ENCODE results near the gene SLAMF7.
"Not testable (repeated sequence)": the region's sequence is repeated elsewhere in the genome, so short reads cannot be mapped to it uniquely, and the experiment has no call there.

The SLAMF7 gene, protein sequence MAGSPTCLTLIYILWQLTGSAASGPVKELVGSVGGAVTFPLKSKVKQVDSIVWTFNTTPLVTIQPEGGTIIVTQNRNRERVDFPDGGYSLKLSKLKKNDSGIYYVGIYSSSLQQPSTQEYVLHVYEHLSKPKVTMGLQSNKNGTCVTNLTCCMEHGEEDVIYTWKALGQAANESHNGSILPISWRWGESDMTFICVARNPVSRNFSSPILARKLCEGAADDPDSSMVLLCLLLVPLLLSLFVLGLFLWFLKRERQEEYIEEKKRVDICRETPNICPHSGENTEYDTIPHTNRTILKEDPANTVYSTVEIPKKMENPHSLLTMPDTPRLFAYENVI

DNA sequence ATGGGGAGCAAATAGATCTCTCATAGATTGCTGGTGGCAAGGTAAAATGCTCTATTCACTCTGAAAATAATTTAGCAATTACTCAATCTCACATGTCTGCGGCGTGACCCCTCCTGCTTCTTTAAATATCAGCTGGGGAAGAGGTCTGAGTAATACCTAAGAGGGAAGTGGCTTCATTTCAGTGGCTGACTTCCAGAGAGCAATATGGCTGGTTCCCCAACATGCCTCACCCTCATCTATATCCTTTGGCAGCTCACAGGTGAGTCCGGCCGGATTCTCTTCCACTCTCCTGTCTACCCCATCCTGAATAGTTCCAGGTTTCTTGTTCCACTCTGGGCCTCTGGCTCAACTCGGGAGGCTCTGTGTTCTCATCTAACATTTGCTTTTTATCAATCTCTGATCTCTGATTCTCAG, at the start of gene SLAMF7:
Gene SLAMF7 (plus strand): TSS at position 150 of the 414 bp plus-strand sequence. CDS start 55 bp downstream, at position 205.
- DNase-seq, result no peak

DNA sequence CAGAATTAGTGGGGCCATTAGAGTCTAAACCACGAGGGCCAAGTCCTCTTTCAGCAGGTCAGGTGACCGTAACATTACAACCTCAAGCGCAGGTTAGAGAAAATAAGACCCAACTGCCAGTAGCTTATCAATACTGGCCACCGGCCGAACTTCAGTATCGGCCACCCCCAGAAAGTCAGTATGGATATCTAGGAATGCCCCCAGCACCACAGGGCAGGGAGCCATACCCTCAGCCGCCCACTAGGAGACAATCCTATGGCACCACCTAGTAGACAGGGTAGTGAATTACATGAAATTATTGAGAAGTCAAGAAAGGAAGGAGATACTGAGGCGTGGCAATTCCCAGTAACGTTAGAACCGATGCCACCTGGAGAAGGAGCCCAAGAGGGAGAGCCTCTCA, 46.7 kb upstream of the SLAMF7 start:
- not testable (repeated sequence) for DNase-seq

DNA sequence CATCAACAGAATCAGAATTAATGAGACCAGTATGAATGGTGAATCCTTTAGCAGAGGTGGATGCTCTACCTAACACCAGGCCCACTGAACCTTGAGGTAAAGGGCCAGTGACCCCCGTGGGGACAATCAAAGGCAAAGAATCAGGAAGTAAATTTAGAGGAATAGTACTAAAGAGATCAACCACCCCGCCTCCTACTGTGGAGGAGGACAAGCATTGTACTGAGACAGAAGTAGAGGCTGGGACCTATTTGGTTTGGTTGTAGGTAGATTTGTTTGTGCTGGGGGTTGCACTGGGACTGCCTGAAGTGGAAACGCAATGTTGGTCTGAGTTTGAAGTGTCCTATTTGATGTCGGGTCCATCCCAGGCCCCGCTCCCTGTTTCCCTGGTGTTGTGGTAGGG, 36.9 kb upstream of the SLAMF7 start:
- no peak for DNase-seq

DNA sequence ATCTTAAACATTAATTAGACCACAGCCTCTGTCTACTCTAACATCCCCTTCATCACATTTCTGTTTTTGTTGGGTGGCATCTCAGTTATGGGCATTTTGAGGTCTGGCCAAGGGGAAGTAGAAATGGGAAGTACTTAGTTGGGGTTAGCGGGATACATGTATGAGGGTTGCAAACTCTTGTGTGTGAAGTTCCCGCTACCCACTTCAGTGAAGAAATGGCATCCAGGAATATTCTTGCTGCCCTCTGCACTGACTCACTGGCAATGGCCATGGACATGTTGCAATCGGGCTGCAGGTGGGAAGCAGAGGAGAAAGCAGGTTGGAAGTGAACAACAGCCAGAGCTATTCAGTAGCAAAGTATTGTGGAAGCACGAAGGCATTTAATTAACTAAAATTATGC, 34.8 kb upstream of the SLAMF7 start:
- DNase-seq, result no peak

DNA sequence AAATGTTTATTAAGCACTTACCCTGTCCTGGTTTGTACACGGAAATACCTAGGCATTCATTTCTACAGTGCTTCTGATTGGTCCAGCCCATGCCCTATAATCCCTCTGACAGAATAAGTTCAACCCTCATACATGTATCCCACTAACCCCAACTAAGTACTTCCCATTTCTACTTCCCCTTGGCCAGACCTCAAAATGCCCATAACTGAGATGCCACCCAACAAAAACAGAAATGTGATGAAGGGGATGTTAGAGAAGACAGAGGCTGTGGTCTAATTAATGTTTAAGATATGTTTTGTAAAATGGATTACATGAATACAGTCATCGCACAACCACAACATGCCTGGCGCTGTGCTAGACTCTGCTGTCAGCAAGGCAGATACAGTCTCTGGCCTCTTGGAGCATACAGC, 33.8 kb upstream of the SLAMF7 start:
- not testable (repeated sequence) for DNase-seq

DNA sequence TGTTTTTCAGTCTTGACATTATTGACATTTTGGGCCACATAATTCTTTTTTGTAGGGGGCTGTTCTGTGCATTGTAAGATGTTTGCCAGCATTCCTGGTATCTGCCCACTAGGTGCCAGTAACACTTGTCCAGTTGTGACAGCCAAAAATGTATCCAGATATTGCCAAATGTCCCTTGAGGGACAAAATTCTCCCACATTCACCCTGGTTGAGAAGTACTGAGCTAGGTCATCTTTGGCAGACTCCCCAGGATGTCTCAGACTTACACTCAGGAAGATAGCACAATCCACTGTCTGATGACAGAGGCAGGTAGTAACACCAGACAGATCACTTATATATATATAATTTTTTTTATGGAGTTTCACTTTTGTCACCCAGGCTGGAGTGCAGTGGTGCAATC, 33.3 kb upstream of the SLAMF7 start:
- no peak for DNase-seq

DNA sequence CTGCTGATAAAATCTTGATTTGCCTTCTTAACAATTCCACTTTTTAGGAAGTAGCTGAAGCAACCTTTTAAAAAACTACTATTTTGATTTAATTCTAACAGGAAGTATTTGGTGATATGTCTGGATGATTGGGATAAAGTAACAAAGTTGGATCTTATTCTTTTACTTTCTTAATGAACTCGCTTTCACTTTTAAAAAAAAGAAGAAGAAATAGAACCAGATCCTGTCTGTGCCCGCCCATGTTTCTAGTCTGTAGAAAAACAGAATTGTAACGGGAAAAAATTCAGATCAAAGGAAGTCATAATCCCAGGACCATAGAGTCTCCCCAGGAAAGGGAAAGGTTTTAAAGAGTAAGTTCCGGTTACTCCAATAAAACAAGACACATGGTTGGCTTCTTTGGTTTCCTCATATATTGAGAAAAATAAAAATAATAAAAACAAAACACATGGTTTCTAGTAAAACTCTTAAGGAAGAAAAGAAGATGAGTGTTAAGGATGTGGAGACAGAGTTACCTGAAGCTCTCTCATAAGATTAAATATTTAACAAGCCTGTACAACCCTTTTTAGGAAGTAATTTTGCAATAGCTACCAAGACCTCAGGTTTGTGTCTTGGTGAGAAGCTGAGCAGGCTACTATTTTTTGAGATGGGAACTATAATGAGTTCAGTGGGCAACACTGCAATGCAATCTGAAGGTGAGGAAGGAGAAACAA, 32.4 kb upstream of the SLAMF7 start:
- no peak for DNase-seq

DNA sequence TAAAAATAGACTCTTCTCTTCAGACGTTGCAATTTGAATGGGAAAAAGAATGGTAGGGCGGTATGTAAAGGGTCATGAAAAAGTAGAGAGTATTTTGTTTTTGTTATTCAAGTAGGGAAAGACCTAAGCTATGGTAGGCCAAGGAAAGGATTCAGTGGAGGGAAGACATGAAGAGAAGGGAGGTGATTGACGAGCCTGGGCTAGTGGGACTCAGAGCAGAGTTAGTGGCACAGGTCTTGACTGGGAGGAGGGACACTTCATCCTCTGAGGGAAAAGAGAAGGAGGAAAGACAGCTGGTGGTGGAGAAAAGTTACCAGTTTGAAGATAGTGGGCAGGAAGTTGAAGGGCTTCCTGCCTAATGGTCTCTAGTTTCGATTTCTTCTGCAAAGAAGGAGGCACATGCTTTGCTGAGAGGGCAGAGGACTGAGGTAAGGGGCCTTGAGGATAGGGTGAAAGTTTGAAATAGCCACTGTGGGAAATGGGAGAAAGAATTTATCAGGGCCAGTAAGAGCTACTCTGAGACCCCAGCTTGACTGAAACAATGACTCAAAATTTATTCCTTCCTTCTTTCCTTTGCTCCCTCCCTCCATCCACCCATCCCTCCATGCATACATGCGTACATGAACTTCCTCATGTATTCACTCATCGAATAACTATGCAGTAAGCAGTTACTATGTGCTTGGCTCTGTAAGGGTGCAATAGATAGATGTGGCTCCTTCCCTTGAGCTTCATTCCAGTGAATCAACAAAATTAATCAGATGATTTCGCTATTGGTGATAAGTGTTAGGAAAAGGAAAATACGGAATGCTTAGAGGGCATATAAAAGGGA, 31.6 kb upstream of the SLAMF7 start:
- DNase-seq, result no peak

DNA sequence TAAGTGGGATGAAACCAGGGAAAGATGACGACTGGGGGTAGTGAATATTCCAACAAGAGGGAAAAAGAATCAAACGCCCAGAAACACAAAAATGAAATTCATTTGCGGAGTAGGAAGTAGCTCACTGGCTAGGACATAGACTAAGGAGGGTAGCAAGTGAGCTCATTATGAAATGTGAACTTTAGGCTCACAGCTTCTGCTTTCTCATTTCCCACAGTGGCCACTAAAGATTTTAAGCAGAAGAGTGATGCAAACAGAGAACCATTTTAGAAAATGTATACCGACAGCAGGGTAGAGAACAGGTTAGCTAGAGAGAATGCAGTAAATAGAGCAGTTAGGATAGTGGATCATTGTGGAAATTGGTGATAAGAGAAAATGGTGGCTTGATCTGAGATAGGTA, 30.9 kb upstream of the SLAMF7 start:
- DNase-seq, result no peak

DNA sequence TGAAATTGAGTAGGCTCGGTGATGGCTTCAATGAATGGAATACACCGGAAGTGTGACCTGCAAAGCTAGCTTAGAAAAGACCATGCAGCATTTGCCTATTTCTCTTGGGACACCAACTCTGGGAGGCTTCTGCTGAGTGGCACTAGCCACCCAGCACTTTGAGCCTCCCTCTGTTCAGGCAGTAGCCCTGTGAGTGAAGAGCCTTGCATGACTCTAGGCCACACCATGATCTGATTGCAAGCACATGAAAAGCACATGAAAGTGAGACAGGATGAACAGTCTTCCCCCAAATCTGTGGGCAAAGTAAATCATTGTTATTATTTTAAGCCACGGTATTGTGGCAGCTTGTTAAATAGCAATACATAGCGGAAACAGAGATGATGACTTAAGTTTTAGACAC, 30.2 kb upstream of the SLAMF7 start:
- no peak for DNase-seq

DNA sequence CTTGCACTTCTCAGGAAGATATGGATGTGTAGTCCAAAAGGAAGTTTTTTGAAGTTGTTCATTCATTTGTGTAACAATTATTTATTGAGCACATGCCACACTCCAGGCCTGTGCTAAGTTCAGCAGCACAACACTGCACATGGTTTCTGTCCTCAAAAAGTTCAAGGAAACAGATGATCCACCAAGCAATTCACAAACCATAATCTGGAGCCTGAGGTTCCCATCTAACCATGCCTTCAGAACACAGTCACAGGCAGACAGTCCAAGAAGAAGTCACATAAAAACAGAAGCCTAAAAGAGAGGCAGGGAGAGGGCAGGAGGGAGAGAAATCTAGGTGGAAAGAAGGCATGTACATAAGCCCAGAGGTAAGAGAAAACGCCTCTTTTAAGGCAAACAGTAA, 29.3 kb upstream of the SLAMF7 start:
- no peak for DNase-seq

DNA sequence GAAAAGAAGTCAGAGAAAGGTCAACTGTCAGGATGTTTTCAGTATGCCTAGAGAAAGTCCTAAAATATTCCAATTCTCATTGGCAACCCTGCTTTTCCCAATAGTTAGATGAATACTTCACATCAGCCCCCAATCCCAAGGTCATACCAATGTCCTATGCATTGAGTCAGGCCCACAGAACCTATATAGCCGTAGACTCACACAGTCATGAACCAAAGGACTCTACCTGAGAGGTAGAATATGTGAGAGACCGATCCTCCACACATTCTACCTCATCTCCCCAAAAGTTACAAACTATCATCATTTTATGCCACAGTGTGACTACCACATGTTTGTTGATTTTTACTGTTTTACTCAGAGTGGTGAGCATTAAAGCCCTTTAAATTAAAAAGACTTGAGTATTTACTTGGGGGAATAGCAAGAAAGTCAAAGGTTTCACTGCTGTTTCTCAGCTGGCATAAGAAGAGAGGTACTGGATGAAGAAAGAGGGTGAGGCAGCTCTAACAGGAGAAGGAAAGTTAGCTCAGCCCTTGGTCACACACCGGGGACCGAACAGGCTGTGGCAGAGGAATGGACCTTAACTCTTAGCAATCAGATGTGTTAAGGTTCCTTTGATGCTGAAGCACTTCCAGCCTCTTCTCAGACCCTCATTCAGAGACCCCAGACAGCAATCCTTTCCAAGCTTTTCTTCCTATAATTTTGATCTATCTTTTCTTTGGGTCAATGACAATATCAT, 28.4 kb upstream of the SLAMF7 start:
- DNase-seq, result no peak

DNA sequence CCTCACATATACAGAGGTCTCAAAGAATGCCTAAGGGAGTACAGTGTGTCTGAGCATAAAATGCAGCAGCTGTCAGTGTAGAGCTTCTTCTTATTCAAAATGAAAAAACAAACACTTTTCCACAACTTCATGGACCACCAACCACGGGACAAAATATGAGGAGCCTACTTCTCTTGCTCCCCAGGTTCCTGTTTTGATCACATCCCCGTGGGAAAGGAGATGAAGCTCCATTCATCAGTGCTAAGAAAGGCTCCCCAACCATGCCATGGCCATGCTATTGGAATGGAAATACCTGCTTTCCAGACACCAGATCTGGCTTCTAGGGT, 27.8 kb upstream of the SLAMF7 start:
- DNase-seq, result no peak

DNA sequence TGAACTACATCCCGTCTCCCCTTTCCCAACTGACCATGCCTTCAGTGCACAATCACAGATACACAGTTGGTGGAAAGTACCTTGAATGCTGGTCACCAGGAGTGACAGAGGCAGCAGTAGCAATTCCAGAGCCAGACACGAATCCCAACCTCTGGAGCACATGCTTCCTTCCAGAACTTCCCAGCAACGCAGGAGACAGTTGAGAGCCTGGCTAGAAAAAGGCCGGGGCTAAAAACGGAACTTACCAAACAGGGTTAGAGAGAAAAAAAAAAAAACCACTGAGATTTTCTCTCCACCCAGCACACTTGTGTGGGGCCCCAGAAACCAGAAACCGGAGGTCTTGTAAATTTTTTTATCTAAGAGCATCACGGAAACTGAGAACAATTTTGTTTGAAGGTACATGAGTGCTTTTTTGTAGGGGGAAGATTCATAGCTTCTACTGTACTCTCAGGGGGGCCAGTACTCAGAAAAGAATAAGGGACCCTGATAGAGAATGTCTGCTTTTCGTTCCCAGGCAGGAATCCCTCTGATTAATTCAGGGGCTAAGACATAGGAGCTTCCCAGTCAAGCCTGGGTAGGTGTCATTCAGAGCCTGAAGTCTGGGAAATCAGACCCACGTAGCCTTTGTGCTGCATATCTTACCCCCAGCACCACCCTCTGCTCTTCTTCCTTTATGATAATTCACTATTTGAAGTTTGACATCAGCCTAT, 27.3 kb upstream of the SLAMF7 start, which contains the start of gene CD48:
Gene CD48 (minus strand): TSS at position 221 of the 710 bp plus-strand sequence. CDS start 59 bp downstream, at position 162.
- no peak for DNase-seq

DNA sequence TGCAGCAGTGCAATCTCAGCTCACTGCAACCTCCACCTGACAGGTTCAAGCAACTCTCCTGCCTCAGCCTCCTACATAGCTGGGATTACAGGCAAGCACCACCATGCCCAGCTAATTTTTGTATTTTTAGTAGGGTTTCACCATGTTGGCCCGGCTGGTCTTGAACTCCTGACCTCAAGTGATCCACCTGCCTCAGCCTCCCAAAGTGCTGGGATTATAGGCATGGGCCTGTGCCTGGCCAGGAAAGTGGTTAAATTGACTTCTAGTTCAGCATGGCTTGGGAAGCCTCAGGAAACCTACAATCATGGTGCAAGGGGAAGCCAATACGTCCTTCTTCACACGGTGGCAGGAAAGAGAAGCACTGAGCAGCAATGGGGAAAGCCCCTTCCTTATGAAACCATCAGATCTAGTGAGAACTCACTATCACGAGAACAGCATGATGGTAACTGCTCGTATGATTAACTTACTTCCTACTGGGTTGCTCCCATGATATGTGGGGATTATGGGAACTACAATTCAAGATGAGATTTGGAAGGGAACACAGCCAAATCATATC, 26.4 kb upstream of the SLAMF7 start:
- DNase-seq, result not testable (repeated sequence)

DNA sequence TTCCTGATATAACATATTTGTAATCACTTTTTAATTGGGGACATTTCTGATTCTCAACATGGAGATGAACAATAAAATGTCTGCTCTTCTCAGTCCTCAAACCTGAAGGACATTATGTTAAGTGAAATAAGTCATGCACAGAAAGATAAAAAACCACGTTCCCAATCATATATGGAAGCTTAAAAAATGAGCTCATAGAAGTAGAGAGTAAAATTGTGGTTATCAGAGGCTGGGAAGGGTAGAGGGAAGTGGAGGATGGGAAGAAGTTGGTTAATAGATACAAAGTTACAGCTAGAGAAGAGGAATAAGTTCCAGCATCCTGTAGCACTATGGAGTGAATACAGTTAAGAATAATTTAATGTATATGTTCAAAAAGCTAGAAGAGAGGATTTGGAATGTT, 25.9 kb upstream of the SLAMF7 start:
- DNase-seq, result no peak

DNA sequence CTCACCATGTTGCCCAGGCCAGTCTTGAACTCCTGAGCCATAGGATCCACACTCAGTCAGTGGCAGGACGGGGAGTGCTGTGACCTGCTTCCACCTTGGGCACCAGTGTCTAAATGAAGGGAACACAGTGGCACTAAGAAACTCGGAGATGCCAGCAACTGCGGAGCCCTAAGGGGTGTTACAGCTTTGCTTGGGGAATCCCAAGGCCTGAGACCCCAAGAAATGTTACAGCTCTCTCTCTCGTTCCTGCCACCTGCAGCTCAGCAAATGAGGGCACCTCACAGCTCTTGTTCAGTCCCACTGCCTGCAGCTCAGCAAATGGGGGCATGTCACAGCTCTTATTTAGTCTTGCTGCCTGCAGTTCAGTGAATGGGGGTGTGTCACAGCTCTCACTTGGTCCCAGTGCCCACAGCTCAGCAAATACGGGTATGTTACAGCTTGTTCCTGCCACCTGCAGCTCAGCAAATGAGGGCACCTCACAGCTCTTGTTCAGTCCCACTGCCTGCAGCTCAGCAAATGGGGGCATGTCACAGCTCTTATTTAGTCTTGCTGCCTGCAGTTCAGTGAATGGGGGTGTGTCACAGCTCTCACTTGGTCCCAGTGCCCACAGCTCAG, 24.9 kb upstream of the SLAMF7 start:
- DNase-seq, result not testable (repeated sequence)

DNA sequence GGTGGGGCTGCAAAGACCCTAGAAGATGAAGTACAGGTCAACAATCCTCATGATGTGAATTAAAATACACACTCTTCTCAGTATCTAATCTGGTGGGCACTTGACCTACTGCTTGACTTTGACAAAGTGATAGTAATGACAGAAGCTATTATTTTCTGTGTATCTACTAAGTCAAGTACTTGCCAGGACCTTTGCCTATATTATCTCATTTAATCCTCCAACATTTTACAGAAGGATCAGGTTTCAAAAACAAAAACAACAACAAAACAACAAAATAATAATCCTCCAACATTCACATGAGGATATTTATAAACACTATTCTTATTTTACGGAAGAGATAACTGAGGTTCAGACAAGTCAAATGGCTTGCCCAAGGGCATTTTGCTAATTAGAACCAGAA, 23.0 kb upstream of the SLAMF7 start:
- no peak for DNase-seq

DNA sequence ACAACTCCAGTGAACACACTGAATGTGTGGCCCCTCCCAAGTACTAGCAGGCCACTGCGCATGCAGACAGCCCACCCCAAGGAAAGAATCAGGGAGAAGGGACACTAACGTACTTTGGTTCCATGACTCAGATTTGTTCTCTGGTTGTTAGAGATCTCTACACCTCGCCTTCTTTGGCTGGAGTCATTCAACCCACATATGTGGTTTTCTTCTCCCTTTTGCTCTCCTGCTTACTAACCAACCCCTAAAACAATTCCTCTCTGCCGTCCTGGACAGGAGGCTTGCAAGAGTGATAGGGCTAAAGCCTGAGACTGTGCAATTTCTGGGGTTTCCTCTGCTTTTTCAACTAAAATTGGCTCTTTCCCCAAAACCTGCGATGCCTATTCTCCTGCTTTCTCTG, 21.7 kb upstream of the SLAMF7 start:
- no peak for DNase-seq

DNA sequence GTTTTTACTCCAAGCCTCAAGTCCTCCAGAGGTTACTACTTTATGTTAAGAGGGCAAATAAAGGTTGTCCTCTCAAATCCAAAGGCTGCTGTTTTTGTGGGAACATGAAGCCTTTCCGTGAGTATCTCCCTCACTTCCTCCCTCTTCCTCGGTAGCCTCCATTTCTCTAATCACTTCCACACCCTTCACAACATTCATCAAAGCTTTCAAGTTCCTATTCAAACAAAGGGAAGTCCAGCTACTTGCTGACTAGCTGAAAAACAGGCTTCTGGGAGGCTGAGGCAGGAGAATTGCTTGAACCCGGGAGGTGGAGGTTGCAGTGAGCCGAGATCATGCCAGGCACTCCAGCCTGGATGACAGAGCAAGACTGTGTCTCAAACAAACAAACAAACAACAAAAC, 20.8 kb upstream of the SLAMF7 start:
- no peak for DNase-seq

DNA sequence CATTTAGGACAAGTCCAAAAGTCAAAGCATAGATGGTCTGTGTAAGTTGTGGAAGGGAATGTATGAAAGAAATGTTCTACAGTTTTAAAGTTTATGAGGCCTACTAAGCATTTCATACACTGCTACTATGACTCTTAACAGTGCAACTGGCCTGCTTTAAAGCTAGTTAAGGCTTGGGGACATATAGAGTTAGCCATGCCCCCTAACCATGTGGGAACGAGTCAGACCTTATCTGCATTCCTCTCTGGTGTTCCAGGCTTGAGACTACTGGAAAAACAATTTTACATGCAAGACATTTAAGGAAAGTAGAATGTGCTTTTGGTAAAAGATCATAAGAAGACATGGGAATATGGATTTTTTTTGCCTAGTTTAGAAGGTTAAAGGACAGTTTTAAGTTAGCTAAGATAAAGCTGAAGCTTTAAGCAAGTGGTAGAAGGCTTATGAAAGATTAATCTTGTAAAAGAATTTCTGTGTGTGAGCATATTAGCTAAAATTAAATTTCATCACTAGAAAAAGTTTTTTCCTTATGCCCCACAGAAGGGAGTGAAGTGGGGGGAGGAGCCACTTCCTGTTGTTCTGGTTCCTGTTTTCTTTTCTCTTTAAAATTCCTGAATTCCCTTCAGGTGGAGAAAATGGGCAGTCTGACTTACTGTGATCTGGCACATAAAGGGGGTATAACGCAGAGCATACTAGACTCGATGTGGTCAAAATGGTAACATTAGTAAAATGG, 18.5 kb upstream of the SLAMF7 start:
- no peak for DNase-seq
